ENCODE data around the gene LMAN1L.
A peak's percentile ranks its signal among the peaks of the same experiment; 100 is the strongest.

Gene LMAN1L

DNA sequence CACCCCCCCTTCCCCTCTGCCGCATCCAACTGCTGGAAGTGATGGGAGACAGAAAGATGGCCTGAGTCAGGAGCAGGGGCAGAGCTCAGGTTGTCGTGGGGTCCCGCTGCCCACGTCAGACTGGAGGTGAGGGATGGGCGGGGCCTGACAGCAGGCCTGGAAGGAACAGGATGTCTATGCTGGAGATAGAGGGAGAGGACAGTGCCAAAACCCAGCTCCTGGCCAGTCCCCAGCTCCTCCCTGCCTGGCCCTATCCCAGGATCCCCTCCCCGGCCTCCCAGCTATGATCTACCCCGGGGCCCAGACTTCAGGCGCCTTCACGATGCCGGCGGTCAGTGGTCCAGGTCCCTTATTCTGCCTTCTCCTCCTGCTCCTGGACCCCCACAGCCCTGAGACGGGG, at the start of gene LMAN1L:
LMAN1L (plus strand) TSS at position 303 of the 400 bp plus-strand sequence; CDS start at position 323, 20 bp downstream.
- Histone ChIP-seq H3K27me3 (ENCODE audit: low read depth, low read length) (no peaks in the 10 kb centered on the region), H3K27ac (ENCODE audit: low read length) (no peak within 1 kb of the TSS), H3K9ac (ENCODE audit: low read length) (no peak within 1 kb of the TSS), H4K20me1 (ENCODE audit: insufficient read depth, low read length) (no peaks in the 10 kb centered on the region), H3K36me3 (replicated peaks; ENCODE audit: low read depth, low read length) (no peaks in the 10 kb centered on the region), H2AFZ (ENCODE audit: low read depth, low read length) (no peak within 1 kb of the TSS), H3K4me1 (ENCODE audit: low read length) (peaks cover 32% of the 10 kb centered on the region), H3K4me3 (ENCODE audit: low read length) (no peak within 1 kb of the TSS), H3K9me3 (ENCODE audit: insufficient read depth, low read length) (no peaks in the 10 kb centered on the region), H3K4me2 (ENCODE audit: low read length) (no peak within 1 kb of the TSS), H3K79me2 (ENCODE audit: low read length) (no peaks in the 10 kb centered on the region)
- TF ChIP-seq EZH2phosphoT487 (IDR thresholded peaks at IDR 0.05; ENCODE audit: low read depth), result no peak
- TF ChIP-seq, protein P1, sequence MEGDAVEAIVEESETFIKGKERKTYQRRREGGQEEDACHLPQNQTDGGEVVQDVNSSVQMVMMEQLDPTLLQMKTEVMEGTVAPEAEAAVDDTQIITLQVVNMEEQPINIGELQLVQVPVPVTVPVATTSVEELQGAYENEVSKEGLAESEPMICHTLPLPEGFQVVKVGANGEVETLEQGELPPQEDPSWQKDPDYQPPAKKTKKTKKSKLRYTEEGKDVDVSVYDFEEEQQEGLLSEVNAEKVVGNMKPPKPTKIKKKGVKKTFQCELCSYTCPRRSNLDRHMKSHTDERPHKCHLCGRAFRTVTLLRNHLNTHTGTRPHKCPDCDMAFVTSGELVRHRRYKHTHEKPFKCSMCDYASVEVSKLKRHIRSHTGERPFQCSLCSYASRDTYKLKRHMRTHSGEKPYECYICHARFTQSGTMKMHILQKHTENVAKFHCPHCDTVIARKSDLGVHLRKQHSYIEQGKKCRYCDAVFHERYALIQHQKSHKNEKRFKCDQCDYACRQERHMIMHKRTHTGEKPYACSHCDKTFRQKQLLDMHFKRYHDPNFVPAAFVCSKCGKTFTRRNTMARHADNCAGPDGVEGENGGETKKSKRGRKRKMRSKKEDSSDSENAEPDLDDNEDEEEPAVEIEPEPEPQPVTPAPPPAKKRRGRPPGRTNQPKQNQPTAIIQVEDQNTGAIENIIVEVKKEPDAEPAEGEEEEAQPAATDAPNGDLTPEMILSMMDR (IDR thresholded peaks at IDR 0.05; ENCODE audit: low read depth, low read length), result no peak

- H3K27ac ChIP-seq (ENCODE audit: low read length), result no peak overlapping the region
- H3K4me3 ChIP-seq (ENCODE audit: low read length), result no peak overlapping the region
- no peak overlapping the region for H3K9ac ChIP-seq (ENCODE audit: low read length)
Measured at GRCh38 chr15:74763416-74763815, 49.2 kb upstream of the LMAN1L start.

DNA sequence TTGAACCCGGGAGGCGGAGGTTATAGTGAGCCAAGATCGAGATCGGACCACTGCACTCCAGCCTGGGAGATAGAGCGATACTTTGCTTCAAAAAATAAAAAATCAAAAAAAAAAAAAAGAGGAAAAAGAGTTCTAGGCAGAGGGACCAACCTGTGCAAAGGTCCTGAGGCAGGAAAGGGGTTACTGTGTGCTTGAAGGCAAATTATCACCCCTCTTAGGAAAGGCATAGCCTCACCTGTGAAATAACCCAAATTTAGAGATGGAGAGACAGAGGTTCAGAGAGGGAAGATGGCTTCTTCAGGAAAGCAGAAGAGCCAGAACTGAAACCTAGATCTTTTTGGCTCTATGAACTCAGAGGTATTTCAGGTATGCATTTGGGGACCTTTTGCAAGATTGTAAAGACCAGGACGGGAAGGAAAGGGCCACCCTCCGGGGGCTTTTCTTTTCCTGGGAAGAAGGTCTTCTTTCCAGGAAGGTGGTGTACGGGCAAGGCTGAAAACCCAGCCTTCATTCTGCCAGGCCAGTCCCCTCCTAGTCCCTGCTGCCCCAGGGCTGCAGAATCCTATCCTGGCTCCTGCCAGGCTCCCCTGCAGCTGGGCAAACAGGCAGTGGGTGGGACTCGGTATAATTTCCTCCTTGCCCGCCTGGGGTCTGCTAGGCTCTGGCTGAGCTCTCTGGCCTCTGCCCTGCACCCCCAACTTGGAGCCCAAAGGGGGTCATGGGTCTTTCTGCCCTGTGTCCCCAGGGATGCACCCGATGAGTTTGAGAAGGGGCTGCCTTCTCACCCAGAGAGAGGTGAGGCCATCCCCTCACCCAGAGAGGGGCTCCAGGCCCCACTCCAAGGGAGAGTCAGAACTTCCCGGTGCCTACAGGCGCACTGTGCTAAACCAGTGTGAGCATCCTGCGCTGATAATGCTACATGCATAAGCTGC, 45.2 kb upstream of the LMAN1L start:
- Histone ChIP-seq H3K4me3 (ENCODE audit: low read length) (no peak overlapping the region), H4K20me1 (ENCODE audit: insufficient read depth, low read length) (no peaks in the 10 kb centered on the region), H3K27ac (ENCODE audit: low read length) (no peak overlapping the region), H3K9me3 (ENCODE audit: insufficient read depth, low read length) (no peaks in the 10 kb centered on the region), H3K36me3 (replicated peaks; ENCODE audit: low read depth, low read length) (no peaks in the 10 kb centered on the region), H3K9ac (ENCODE audit: low read length) (no peak overlapping the region), H3K4me2 (ENCODE audit: low read length) (no peak overlapping the region), H2AFZ (ENCODE audit: low read depth, low read length) (no peak overlapping the region), H3K4me1 (ENCODE audit: low read length) (peaks cover 23% of the 10 kb centered on the region), H3K79me2 (ENCODE audit: low read length) (peaks cover 6% of the 10 kb centered on the region), H3K27me3 (ENCODE audit: low read depth, low read length) (peaks cover 6% of the 10 kb centered on the region; the same call in 1 of the 2 replicates)
- TF ChIP-seq, protein P1 (IDR thresholded peaks at IDR 0.05; ENCODE audit: low read depth, low read length), result no peak

More at GRCh38 chr15:74763416-74763815, 49.2 kb upstream of the LMAN1L start:
- Histone ChIP-seq H3K4me2 (ENCODE audit: low read length) (no peak overlapping the region), H3K27me3 (ENCODE audit: low read depth, low read length) (peaks cover 6% of the 10 kb centered on the region; the same call in 1 of the 2 replicates), H2AFZ (ENCODE audit: low read depth, low read length) (no peak overlapping the region), H3K36me3 (replicated peaks; ENCODE audit: low read depth, low read length) (no peaks in the 10 kb centered on the region), H4K20me1 (ENCODE audit: insufficient read depth, low read length) (no peaks in the 10 kb centered on the region), H3K79me2 (ENCODE audit: low read length) (no peaks in the 10 kb centered on the region), H3K9me3 (ENCODE audit: insufficient read depth, low read length) (no peaks in the 10 kb centered on the region), H3K4me1 (ENCODE audit: low read length) (no peaks in the 10 kb centered on the region)
- TF ChIP-seq, protein P1 (IDR thresholded peaks at IDR 0.05; ENCODE audit: low read depth, low read length), result no peak

DNA sequence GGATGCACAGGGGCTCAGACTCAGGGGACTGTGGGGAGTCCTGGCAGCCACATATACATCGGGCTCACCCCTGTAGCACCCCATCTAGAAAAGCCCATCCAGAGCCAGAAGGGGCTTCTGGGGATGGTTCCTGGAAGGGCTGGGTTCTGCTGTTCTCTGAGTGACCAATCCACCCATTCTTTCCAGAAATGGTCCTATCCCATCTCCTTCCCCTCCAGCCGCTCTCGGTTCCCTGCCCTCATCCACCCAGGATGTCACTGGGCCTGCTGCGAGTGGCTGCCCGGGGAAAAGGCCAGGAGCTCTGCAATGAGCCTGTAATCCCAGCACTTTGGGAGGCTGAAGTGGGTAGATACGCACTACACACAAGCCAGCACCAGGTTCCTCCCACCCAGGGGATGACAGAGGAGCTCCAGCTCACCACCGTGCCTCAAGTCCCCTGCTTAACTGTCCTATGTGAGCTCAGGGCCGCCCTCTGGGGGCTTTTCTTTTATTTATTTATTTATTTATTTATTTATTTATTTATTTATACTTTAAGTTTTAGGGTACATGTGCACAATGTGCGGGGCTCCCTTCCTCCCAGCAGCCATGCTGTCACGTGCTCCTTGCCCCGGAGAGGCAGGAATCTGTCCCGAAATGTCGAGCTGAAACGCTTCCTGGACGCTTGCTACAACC, 44.4 kb upstream of the LMAN1L start:
- Histone ChIP-seq H3K36me3 (replicated peaks; ENCODE audit: low read depth, low read length) (no peaks in the 10 kb centered on the region), H3K4me2 (ENCODE audit: low read length) (peak overlapping the region; percentile 69), H4K20me1 (ENCODE audit: insufficient read depth, low read length) (no peaks in the 10 kb centered on the region), H3K79me2 (ENCODE audit: low read length) (peaks cover 10% of the 10 kb centered on the region), H3K27ac (ENCODE audit: low read length) (no peak overlapping the region), H2AFZ (ENCODE audit: low read depth, low read length) (no peak overlapping the region), H3K27me3 (ENCODE audit: low read depth, low read length) (peaks cover 6% of the 10 kb centered on the region; the same call in 1 of the 2 replicates), H3K4me3 (ENCODE audit: low read length) (peak overlapping the region; percentile 33), H3K4me1 (ENCODE audit: low read length) (peaks cover 31% of the 10 kb centered on the region), H3K9ac (ENCODE audit: low read length) (no peak overlapping the region), H3K9me3 (ENCODE audit: insufficient read depth, low read length) (no peaks in the 10 kb centered on the region)
- TF ChIP-seq EZH2phosphoT487 (IDR thresholded peaks at IDR 0.05; ENCODE audit: low read depth), result no peak
- TF ChIP-seq, protein P1 (IDR thresholded peaks at IDR 0.05; ENCODE audit: low read depth, low read length), result no peak

Measured in OCI-LY3 (cell line).